Activated T-cell treated with anti-CD3 and anti-CD28 coated beads, Interleukin-2, amount 50 U/mL, for 48 hours (primary cell): ENCODE measurements around the gene PCED1B.
A peak's percentile ranks its signal among the peaks of the same experiment; 100 is the strongest.
"Not testable (repeated sequence)": the region's sequence is repeated elsewhere in the genome, so short reads cannot be mapped to it uniquely, and the experiment has no call there.

Experiments
- DNase-seq, 2 experiments: peaks; one replicate each; pipeline ENCODE4 v3.0.0-alpha.2; 2020

PCED1B gene

GRCh38 chr12:47242426-47242825 is 163.0 kb downstream of the PCED1B start:
- DNase-seq, result no peak

DNA sequence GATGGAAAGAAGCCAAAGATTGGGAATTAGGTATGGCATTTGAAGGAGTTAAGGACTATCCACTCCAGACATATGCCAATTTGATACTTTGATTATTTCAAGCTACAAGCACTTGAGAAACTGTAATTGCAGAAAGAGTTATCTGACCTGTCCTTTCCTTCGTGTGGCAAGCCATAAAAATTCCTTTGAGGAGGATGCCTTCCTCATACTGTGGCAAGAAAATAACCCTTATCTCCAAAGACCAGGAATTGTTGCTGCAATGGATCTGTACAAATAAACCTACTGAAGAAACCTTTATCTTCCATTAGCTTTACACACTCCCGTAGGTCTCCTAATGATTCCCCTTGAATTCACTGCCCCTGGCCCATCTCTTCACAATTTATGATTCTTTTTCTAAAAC is 165.4 kb downstream of the PCED1B start:
- DNase-seq, result no peak

GRCh38 chr12:47245623-47246022 is 166.2 kb downstream of the PCED1B start:
- DNase-seq, result no peak

GRCh38 chr12:47247418-47247817 is 168.0 kb downstream of the PCED1B start:
- no peak for DNase-seq

GRCh38 chr12:47249082-47249481 is 169.7 kb downstream of the PCED1B start:
- DNase-seq, result no peak

GRCh38 chr12:47249719-47250357 is 170.4 kb downstream of the PCED1B start:
- DNase-seq, result no peak

- DNase-seq, result no peak
These were observed 172.5 kb downstream of the PCED1B start for GRCh38 chr12:47251919-47252318.

DNA sequence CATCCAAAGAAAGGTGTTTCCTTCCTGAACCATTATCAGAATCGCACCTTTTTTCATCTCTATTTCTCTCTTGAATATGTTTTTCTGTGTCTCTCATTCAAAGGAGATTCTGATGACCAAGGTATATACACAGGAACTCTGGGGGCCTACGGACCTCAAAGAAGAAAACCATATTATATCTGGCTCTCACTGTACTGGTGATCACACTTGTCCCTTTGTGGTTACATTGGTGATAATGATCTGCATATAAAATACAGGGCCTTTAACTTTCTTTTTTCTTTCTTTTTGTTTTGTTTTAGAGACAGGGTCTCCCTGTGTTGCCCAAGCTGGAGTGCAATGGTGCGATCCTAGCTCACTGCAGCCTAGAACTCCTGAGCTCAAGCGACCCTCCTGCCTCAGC is 185.5 kb downstream of the PCED1B start:
- no peak for DNase-seq

- no peak for DNase-seq
These were observed 186.0 kb downstream of the PCED1B start for GRCh38 chr12:47265391-47265790.

DNA sequence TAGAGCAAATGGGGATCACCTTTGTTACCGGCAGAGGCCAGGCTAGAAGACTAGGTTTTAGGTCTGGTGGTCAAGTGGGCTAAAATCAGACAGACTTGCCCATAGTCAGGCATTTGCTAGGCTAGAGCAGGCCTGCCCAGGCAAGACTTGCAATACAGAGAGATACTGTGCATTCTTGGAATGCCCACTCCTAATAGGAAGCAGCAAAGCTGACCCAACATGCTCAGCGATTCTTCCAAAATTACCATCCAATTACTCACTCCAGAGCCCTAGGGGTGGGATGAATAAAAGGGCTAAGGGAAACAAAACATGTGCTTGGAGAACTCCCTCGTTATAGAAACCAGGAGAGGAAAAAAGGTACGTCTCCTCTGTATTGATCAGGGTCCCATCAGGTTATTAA is 188.2 kb downstream of the PCED1B start:
- DNase-seq, result no peak

DNA sequence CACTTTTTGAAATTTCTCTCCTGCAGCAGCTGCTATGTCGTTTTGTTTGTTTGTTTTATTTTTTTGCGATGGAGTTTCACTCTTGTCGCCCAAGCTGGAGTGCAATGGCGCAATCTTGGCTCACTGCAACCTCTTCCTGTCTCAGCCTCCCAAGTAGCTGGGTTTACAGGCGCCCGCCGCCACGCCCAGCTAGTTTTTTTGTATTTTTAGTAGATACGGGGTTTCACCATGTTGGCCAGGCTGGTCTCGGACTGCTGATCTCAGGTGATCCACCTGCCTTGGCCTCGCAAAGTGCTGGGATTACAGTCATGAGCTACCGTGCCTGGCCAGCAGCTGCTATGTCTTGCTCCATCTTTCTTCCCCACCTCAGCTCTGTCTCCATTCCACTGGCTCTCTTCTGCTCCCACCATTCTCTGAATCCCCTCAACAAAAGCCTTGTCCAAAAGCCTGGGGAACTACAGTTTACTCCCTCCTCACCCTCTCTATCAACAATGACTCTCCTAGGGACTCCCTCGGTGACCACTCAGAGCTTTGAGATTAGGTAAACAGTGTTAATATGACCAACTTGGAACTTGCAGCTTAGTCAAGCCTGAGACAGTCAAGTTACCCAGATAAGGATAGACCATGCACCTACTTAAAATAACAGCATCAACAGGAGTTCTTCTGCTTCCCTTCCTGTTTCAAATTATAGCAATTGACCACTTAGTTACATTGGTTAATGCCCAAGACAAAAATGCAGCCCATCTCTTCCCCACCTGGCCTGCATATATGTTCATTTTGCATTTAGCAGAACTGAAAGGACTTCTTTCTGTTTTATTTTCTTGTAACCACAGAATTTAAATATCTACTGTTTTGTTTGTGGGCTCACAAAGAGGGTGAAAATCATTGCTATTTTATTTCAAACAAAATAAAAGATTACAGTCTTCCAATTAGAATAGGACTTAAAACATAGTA is 189.4 kb downstream of the PCED1B start:
- DNase-seq, result no peak

DNA sequence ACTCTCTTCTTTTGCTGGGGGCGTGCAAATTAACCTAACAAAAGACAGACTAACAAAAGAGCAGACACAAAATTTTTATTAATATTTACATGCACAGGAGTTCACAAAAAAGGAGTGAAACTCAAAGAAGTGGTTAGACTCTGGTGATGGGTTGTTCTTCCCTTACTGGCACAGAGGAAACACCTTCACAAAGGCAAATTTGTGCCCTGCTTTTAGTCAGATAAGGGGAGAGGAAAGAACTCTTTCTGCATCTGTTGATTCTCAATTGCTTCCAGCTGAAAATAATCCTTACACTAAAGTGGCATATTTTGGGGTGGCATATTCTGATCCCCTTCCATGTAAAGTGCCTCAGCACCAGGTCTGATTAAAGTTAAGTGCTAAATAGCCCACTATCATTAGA is 190.5 kb downstream of the PCED1B start:
- no peak for DNase-seq

- DNase-seq, result no peak
These were observed 191.6 kb downstream of the PCED1B start for GRCh38 chr12:47270782-47271664.

DNA sequence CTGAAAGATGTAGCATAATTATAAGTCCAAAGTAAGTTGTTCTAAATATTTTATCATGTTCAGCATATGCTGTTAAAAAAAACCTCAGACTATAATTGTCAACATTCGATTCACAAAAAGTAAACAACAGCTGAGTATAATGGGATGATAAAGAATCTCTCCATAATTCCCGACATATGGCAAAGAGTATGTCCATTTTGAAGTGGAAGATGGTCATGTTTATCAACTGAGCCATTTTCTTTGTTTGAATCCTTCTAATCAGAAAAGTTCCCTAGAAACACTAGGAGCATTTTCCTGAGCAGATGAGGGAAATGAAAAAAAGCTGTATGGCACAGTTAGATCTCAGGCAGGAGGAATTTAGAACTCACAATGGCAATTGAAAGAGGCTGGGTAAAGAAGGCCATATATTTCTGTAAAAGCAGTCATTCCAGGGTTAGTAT is 192.4 kb downstream of the PCED1B start:
- no peak for DNase-seq

GRCh38 chr12:47272412-47273190 is 193.2 kb downstream of the PCED1B start:
- DNase-seq, result no peak

DNA sequence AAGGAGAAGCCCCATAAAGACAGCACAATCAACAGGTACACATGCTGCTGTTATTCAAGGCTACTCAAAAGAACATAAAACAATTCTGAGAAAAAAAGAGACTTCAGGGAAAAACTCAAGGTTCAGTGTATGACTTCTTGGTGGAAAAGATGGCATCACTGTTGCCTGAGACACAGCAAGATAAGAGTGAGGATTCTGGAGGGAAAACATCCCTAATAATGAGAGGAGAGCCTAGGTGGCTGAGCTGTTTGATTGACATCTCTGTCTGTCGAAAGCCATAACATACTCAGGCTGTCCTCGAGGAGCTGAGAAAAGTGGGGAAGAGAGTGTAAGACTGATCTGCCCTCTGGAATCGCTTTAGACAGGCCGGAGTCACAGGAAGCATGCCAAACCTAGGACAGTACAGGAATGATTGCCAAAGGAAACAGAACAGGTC is 193.8 kb downstream of the PCED1B start:
- no peak for DNase-seq

- DNase-seq, result no peak
These were observed 195.3 kb downstream of the PCED1B start for GRCh38 chr12:47274760-47275159.

GRCh38 chr12:47276253-47276620 is 196.8 kb downstream of the PCED1B start:
- DNase-seq, result no peak

GRCh38 chr12:47276621-47277309 is 197.3 kb downstream of the PCED1B start:
- DNase-seq, result peak; percentile 45 to 53

DNA sequence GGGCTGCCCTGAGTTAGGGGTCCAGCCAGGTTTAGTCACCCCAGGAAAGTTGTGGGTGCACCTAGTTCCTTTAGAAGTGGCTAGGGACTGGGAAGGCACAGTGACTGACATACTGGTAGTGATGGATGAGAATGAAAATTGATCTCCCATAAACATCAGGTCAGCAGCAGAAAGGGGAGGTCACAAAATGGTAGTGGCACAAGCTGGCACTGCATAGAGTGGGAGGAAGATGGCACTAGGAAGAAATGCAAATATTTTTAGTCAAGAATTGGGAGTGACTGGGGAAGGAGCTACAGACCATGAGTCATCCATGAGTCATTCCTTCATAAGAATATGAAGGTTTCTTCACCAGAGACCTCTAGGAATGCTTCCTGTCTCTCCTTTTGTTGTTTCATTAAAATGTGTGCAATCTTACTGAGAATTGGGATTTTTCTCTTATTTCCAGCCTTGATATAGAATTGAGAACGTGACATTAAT is 198.6 kb downstream of the PCED1B start:
- peak; percentile 47 to 58 for DNase-seq

DNA sequence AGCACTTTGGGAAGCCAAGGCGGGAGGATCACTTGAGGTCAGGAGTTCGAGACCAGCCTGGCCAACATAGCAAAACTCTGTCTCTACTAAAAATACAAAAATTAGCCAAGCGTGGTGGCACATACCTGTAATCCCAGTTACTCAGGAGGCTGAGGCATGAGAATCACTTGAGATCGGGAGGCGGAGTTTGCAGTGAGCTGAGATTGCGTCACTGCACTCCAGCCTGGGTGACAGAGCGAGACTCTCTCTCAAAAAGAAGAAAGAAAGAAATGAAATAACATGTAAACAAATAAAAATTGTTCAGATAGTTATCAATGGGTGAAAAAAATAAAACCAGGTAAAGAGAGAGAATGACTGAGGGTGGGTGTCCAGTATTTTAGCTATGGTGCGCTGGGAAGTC is 200.3 kb downstream of the PCED1B start:
- not testable (repeated sequence) for DNase-seq
